ENCODE results near the gene IL17A.

Gene IL17A

DNA sequence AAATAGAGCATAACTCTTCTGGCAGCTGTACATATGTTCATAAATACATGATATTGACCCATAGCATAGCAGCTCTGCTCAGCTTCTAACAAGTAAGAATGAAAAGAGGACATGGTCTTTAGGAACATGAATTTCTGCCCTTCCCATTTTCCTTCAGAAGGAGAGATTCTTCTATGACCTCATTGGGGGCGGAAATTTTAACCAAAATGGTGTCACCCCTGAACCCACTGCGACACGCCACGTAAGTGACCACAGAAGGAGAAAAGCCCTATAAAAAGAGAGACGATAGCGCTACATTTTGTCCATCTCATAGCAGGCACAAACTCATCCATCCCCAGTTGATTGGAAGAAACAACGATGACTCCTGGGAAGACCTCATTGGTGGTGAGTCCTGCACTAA, at the start of gene IL17A:
TSS of gene IL17A (plus strand) at position 301 of the 400 bp plus-strand sequence. CDS start at position 358, 57 bp downstream.
- TF ChIP-seq, protein P1, sequence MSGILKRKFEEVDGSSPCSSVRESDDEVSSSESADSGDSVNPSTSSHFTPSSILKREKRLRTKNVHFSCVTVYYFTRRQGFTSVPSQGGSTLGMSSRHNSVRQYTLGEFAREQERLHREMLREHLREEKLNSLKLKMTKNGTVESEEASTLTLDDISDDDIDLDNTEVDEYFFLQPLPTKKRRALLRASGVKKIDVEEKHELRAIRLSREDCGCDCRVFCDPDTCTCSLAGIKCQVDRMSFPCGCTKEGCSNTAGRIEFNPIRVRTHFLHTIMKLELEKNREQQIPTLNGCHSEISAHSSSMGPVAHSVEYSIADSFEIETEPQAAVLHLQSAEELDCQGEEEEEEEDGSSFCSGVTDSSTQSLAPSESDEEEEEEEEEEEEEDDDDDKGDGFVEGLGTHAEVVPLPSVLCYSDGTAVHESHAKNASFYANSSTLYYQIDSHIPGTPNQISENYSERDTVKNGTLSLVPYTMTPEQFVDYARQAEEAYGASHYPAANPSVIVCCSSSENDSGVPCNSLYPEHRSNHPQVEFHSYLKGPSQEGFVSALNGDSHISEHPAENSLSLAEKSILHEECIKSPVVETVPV (CRISPR knock-in tag; IDR thresholded peaks at IDR 0.05), result no peak
- no peak for TF ChIP-seq ZFP3 (CRISPR knock-in tag; IDR thresholded peaks at IDR 0.05)
- no peak for TF ChIP-seq TCF4 (CRISPR knock-in tag; IDR thresholded peaks at IDR 0.05; ENCODE audit: borderline replicate concordance)
- TF ChIP-seq ZNF70 (CRISPR knock-in tag; IDR thresholded peaks at IDR 0.05), result no peak
- no peak for TF ChIP-seq ZFP30 (CRISPR knock-in tag; IDR thresholded peaks at IDR 0.05)
- TF ChIP-seq, protein P2, sequence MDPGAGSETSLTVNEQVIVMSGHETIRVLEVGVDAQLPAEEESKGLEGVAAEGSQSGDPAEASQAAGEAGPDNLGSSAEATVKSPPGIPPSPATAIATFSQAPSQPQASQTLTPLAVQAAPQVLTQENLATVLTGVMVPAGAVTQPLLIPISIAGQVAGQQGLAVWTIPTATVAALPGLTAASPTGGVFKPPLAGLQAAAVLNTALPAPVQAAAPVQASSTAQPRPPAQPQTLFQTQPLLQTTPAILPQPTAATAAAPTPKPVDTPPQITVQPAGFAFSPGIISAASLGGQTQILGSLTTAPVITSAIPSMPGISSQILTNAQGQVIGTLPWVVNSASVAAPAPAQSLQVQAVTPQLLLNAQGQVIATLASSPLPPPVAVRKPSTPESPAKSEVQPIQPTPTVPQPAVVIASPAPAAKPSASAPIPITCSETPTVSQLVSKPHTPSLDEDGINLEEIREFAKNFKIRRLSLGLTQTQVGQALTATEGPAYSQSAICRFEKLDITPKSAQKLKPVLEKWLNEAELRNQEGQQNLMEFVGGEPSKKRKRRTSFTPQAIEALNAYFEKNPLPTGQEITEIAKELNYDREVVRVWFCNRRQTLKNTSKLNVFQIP (CRISPR knock-in tag; IDR thresholded peaks at IDR 0.05; ENCODE audit: borderline replicate concordance, low read depth), result no peak
- no peak for TF ChIP-seq BACH2 (CRISPR knock-in tag; IDR thresholded peaks at IDR 0.05; ENCODE audit: borderline replicate concordance)
- TF ChIP-seq PPARA (CRISPR knock-in tag; IDR thresholded peaks at IDR 0.05; ENCODE audit: borderline replicate concordance), result no peak

DNA sequence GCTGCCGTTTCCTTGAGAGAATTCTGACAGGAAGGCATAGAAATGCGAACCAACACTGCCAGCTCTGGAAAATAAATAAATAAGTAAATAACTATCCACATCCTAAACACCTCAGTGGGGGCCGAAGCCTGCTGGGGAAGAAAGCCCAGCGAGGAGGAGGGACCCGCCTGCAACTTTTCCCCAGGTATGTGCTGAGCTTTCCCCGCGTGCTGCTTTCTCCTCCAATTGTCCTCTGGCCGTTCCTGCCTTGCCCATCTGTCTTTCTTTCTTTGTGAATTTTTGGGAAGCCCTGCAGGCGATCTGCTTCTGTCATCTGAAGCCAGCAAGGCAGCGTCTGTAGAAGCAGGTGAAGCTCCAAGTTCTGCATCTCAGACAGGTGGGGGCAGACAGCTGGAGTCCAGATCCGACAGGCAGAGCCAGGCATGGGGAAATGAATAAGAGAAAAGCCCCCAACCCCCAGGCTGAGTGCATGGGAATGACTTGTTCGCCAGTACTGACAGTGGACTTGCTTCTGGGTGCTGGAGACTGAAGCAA, 49.2 kb upstream of the IL17A start:
- TF ChIP-seq, protein P3, sequence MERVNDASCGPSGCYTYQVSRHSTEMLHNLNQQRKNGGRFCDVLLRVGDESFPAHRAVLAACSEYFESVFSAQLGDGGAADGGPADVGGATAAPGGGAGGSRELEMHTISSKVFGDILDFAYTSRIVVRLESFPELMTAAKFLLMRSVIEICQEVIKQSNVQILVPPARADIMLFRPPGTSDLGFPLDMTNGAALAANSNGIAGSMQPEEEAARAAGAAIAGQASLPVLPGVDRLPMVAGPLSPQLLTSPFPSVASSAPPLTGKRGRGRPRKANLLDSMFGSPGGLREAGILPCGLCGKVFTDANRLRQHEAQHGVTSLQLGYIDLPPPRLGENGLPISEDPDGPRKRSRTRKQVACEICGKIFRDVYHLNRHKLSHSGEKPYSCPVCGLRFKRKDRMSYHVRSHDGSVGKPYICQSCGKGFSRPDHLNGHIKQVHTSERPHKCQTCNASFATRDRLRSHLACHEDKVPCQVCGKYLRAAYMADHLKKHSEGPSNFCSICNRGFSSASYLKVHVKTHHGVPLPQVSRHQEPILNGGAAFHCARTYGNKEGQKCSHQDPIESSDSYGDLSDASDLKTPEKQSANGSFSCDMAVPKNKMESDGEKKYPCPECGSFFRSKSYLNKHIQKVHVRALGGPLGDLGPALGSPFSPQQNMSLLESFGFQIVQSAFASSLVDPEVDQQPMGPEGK (CRISPR knock-in tag; IDR thresholded peaks at IDR 0.05; ENCODE audit: borderline replicate concordance), result no peak
- TF ChIP-seq ARNTL (CRISPR knock-in tag; IDR thresholded peaks at IDR 0.05; ENCODE audit: borderline replicate concordance, low read depth) (no peak), RARB (CRISPR knock-in tag; IDR thresholded peaks at IDR 0.05) (no peak), ZNF8 (CRISPR knock-in tag; IDR thresholded peaks at IDR 0.05) (no peak)

More for the DNA sequence above, at the start of gene IL17A:
- ATAC-seq, result no peak

DNA sequence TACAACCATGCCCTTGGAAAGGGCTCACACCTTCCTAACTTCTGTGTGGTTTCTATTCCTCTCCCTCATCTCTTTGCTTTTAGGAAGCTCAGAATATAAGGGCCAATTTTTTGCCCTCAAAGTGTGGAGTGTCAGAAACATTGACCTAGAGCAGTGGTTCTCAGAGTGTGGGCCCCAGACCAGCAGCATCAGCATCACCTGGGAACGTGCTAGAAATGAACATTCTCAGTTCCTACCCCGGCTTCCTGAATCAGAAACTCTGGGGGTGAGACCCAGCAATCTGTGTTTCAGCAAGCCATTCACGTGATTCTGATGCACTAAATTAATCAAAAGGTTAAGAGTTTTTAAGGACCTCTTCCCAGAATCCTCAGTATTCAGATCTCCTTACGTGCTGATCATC, 47.9 kb upstream of the IL17A start:
- no peak for TF ChIP-seq ZNF565 (CRISPR knock-in tag; conservative IDR thresholded peaks at IDR 0.05; ENCODE audit: low read depth)
- TF ChIP-seq, protein P3 (CRISPR knock-in tag; IDR thresholded peaks at IDR 0.05; ENCODE audit: borderline replicate concordance), result no peak
- TF ChIP-seq ZNF8 (CRISPR knock-in tag; IDR thresholded peaks at IDR 0.05), result no peak
- TF ChIP-seq, protein P4, sequence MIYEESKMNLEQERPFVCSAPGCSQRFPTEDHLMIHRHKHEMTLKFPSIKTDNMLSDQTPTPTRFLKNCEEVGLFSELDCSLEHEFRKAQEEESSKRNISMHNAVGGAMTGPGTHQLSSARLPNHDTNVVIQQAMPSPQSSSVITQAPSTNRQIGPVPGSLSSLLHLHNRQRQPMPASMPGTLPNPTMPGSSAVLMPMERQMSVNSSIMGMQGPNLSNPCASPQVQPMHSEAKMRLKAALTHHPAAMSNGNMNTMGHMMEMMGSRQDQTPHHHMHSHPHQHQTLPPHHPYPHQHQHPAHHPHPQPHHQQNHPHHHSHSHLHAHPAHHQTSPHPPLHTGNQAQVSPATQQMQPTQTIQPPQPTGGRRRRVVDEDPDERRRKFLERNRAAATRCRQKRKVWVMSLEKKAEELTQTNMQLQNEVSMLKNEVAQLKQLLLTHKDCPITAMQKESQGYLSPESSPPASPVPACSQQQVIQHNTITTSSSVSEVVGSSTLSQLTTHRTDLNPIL (CRISPR knock-in tag; IDR thresholded peaks at IDR 0.05; ENCODE audit: low read depth), result no peak
- no peak for TF ChIP-seq TCF4 (CRISPR knock-in tag; IDR thresholded peaks at IDR 0.05; ENCODE audit: borderline replicate concordance)
- no peak for TF ChIP-seq ISL1 (CRISPR knock-in tag; IDR thresholded peaks at IDR 0.05)
- TF ChIP-seq BACH2 (CRISPR knock-in tag; IDR thresholded peaks at IDR 0.05; ENCODE audit: borderline replicate concordance), result no peak
- no peak for TF ChIP-seq ZC3H10 (CRISPR knock-in tag; IDR thresholded peaks at IDR 0.05)
- TF ChIP-seq ARNTL (CRISPR knock-in tag; IDR thresholded peaks at IDR 0.05; ENCODE audit: borderline replicate concordance, low read depth), result no peak
- no peak for TF ChIP-seq ZFP3 (CRISPR knock-in tag; IDR thresholded peaks at IDR 0.05)
- no peak for TF ChIP-seq TOX (CRISPR knock-in tag; IDR thresholded peaks at IDR 0.05; ENCODE audit: borderline replicate concordance)
- TF ChIP-seq, protein P2 (CRISPR knock-in tag; IDR thresholded peaks at IDR 0.05; ENCODE audit: borderline replicate concordance, low read depth), result no peak
- ATAC-seq, result no peak

More for the DNA sequence above, 49.2 kb upstream of the IL17A start:
- no peak for ATAC-seq

All from SK-N-SH treated with all-trans-retinoic acid at 6 μM for 48 hours (cell line).